Measurements from ENCODE around the gene ARV1.

DNA sequence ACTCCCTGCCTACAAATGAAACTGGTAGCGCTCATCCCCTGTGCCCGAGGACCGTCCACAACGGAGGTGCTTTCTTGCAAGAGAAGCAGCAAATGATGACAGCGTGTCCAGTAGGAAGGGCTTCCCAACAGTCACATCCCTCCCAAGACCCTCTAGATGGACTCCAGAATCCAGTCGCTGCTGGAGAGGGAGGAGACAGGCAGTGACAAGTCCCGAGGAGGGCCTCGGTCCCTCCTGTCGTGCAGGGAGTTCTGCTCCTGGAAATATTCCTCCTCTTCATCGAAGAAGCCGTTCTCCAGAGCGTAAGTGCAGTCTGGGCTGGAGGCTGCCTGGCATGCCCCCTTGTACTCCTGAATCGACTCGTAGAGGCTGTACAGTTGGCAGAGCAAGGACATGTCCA lies 40.8 kb downstream of the ARV1 start:
- TF ChIP-seq TAF1 (IDR thresholded peaks at IDR 0.05; ENCODE audit: low read depth) (no peak), POLR2AphosphoS5 (IDR thresholded peaks at IDR 0.05) (no peak), EZH2 (IDR thresholded peaks at IDR 0.05; ENCODE audit: borderline replicate concordance, insufficient read depth, low read length, poor library complexity, severe bottlenecking) (no peak), RAD21 (conservative IDR thresholded peaks at IDR 0.05) (no peak)
- TF ChIP-seq, protein P1, sequence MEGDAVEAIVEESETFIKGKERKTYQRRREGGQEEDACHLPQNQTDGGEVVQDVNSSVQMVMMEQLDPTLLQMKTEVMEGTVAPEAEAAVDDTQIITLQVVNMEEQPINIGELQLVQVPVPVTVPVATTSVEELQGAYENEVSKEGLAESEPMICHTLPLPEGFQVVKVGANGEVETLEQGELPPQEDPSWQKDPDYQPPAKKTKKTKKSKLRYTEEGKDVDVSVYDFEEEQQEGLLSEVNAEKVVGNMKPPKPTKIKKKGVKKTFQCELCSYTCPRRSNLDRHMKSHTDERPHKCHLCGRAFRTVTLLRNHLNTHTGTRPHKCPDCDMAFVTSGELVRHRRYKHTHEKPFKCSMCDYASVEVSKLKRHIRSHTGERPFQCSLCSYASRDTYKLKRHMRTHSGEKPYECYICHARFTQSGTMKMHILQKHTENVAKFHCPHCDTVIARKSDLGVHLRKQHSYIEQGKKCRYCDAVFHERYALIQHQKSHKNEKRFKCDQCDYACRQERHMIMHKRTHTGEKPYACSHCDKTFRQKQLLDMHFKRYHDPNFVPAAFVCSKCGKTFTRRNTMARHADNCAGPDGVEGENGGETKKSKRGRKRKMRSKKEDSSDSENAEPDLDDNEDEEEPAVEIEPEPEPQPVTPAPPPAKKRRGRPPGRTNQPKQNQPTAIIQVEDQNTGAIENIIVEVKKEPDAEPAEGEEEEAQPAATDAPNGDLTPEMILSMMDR (IDR thresholded peaks at IDR 0.05; ENCODE audit: poor library complexity, severe bottlenecking), result no peak
- TF ChIP-seq, protein P2, sequence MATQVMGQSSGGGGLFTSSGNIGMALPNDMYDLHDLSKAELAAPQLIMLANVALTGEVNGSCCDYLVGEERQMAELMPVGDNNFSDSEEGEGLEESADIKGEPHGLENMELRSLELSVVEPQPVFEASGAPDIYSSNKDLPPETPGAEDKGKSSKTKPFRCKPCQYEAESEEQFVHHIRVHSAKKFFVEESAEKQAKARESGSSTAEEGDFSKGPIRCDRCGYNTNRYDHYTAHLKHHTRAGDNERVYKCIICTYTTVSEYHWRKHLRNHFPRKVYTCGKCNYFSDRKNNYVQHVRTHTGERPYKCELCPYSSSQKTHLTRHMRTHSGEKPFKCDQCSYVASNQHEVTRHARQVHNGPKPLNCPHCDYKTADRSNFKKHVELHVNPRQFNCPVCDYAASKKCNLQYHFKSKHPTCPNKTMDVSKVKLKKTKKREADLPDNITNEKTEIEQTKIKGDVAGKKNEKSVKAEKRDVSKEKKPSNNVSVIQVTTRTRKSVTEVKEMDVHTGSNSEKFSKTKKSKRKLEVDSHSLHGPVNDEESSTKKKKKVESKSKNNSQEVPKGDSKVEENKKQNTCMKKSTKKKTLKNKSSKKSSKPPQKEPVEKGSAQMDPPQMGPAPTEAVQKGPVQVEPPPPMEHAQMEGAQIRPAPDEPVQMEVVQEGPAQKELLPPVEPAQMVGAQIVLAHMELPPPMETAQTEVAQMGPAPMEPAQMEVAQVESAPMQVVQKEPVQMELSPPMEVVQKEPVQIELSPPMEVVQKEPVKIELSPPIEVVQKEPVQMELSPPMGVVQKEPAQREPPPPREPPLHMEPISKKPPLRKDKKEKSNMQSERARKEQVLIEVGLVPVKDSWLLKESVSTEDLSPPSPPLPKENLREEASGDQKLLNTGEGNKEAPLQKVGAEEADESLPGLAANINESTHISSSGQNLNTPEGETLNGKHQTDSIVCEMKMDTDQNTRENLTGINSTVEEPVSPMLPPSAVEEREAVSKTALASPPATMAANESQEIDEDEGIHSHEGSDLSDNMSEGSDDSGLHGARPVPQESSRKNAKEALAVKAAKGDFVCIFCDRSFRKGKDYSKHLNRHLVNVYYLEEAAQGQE (IDR thresholded peaks at IDR 0.05; ENCODE audit: borderline replicate concordance), result no peak
